ENCODE results near the gene MMS19.

- TF ChIP-seq CTCF (IDR thresholded peaks at IDR 0.05) (no peak), POLR2A (IDR thresholded peaks at IDR 0.05) (no peak)
These were observed 20.2 kb upstream of the MMS19 start for GRCh38 chr10:97518301-97519043.
